ENCODE results near the gene RIOX2. TPM values are rescaled to one million over a fixed set of nuclear protein-coding genes. Genes with fewer than 3 reads are reported as not detected.

Gene RIOX2
- total and polyA plus RNA-seq, 2 of the 13 experiments (the other 11 are each of a cell fraction or from before 2014, with no cell fraction given) = 19.9 to 43.3 TPM

DNA sequence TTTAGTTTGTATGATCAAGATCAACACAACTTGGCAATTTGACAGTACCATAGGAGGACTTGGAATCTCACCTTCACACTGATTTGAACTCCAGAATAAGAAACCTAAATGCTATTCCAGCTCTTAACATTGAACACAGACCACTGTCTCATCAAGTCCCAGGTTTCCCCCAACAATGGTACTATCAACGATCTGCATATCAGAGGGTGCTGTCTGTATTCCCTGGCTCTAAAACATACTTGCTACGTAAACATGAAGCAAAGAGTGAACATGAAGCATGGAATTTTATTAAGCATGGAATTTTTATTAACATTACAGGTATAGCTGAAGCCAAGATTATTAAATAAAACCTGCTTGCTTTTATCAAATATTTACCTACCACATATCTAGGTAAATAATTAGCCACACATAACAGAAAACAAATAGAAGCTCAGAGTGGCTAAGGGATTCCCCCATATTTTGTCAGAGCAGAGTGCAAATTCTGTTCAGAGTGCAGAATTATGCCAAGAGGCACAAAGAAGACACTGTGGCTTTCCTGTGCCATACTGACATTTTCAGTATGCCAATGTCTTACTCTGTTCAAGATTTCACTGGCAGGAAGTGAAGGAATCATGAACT lies 22.2 kb upstream of the RIOX2 start (continued):
- TF ChIP-seq, protein P1, sequence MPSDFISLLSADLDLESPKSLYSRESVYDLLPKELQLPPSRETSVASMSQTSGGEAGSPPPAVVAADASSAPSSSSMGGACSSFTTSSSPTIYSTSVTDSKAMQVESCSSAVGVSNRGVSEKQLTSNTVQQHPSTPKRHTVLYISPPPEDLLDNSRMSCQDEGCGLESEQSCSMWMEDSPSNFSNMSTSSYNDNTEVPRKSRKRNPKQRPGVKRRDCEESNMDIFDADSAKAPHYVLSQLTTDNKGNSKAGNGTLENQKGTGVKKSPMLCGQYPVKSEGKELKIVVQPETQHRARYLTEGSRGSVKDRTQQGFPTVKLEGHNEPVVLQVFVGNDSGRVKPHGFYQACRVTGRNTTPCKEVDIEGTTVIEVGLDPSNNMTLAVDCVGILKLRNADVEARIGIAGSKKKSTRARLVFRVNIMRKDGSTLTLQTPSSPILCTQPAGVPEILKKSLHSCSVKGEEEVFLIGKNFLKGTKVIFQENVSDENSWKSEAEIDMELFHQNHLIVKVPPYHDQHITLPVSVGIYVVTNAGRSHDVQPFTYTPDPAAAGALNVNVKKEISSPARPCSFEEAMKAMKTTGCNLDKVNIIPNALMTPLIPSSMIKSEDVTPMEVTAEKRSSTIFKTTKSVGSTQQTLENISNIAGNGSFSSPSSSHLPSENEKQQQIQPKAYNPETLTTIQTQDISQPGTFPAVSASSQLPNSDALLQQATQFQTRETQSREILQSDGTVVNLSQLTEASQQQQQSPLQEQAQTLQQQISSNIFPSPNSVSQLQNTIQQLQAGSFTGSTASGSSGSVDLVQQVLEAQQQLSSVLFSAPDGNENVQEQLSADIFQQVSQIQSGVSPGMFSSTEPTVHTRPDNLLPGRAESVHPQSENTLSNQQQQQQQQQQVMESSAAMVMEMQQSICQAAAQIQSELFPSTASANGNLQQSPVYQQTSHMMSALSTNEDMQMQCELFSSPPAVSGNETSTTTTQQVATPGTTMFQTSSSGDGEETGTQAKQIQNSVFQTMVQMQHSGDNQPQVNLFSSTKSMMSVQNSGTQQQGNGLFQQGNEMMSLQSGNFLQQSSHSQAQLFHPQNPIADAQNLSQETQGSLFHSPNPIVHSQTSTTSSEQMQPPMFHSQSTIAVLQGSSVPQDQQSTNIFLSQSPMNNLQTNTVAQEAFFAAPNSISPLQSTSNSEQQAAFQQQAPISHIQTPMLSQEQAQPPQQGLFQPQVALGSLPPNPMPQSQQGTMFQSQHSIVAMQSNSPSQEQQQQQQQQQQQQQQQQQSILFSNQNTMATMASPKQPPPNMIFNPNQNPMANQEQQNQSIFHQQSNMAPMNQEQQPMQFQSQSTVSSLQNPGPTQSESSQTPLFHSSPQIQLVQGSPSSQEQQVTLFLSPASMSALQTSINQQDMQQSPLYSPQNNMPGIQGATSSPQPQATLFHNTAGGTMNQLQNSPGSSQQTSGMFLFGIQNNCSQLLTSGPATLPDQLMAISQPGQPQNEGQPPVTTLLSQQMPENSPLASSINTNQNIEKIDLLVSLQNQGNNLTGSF (CRISPR knock-in tag; IDR thresholded peaks at IDR 0.05) = no peak
- TF ChIP-seq ZNF670 (CRISPR knock-in tag; IDR thresholded peaks at IDR 0.05; ENCODE audit: borderline replicate concordance) = no peak
- TF ChIP-seq, protein P2, sequence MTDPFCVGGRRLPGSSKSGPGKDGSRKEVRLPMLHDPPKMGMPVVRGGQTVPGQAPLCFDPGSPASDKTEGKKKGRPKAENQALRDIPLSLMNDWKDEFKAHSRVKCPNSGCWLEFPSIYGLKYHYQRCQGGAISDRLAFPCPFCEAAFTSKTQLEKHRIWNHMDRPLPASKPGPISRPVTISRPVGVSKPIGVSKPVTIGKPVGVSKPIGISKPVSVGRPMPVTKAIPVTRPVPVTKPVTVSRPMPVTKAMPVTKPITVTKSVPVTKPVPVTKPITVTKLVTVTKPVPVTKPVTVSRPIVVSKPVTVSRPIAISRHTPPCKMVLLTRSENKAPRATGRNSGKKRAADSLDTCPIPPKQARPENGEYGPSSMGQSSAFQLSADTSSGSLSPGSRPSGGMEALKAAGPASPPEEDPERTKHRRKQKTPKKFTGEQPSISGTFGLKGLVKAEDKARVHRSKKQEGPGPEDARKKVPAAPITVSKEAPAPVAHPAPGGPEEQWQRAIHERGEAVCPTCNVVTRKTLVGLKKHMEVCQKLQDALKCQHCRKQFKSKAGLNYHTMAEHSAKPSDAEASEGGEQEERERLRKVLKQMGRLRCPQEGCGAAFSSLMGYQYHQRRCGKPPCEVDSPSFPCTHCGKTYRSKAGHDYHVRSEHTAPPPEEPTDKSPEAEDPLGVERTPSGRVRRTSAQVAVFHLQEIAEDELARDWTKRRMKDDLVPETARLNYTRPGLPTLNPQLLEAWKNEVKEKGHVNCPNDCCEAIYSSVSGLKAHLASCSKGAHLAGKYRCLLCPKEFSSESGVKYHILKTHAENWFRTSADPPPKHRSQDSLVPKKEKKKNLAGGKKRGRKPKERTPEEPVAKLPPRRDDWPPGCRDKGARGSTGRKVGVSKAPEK (CRISPR knock-in tag; IDR thresholded peaks at IDR 0.05; ENCODE audit: borderline replicate concordance) = no peak
- TF ChIP-seq XBP1 (CRISPR knock-in tag; IDR thresholded peaks at IDR 0.05) = no peak
- TF ChIP-seq RBM22 (optimal IDR thresholded peaks at IDR 0.05; ENCODE audit: low read length) = no peak
- TF ChIP-seq NR2F2 (IDR thresholded peaks at IDR 0.05; ENCODE audit: borderline replicate concordance, low read depth) = no peak
- TF ChIP-seq TAF15 (IDR thresholded peaks at IDR 0.05; ENCODE audit: low read depth, low read length, poor library complexity, severe bottlenecking) = no peak
- TF ChIP-seq ZFP82 (CRISPR knock-in tag; IDR thresholded peaks at IDR 0.05; ENCODE audit: borderline replicate concordance) = no peak
- TF ChIP-seq TEAD3 (CRISPR knock-in tag; optimal IDR thresholded peaks at IDR 0.05; ENCODE audit: borderline replicate concordance) = peak; percentile 53
- TF ChIP-seq, protein P3, sequence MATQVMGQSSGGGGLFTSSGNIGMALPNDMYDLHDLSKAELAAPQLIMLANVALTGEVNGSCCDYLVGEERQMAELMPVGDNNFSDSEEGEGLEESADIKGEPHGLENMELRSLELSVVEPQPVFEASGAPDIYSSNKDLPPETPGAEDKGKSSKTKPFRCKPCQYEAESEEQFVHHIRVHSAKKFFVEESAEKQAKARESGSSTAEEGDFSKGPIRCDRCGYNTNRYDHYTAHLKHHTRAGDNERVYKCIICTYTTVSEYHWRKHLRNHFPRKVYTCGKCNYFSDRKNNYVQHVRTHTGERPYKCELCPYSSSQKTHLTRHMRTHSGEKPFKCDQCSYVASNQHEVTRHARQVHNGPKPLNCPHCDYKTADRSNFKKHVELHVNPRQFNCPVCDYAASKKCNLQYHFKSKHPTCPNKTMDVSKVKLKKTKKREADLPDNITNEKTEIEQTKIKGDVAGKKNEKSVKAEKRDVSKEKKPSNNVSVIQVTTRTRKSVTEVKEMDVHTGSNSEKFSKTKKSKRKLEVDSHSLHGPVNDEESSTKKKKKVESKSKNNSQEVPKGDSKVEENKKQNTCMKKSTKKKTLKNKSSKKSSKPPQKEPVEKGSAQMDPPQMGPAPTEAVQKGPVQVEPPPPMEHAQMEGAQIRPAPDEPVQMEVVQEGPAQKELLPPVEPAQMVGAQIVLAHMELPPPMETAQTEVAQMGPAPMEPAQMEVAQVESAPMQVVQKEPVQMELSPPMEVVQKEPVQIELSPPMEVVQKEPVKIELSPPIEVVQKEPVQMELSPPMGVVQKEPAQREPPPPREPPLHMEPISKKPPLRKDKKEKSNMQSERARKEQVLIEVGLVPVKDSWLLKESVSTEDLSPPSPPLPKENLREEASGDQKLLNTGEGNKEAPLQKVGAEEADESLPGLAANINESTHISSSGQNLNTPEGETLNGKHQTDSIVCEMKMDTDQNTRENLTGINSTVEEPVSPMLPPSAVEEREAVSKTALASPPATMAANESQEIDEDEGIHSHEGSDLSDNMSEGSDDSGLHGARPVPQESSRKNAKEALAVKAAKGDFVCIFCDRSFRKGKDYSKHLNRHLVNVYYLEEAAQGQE (IDR thresholded peaks at IDR 0.05; ENCODE audit: borderline replicate concordance in 1 of 2, low read depth in 1 of 2, low read length in 2 of 2) = no peak
- TF ChIP-seq SAP130 (CRISPR knock-in tag; IDR thresholded peaks at IDR 0.05; ENCODE audit: low read depth) = peak; percentile 29; the same call in 1 of the 2 replicates
- no peak for TF ChIP-seq ZFP1 (CRISPR knock-in tag; IDR thresholded peaks at IDR 0.05)
- no peak for TF ChIP-seq SRSF4 (IDR thresholded peaks at IDR 0.05; ENCODE audit: low read depth, low read length, poor library complexity, severe bottlenecking)
- TF ChIP-seq EEA1 (CRISPR knock-in tag; IDR thresholded peaks at IDR 0.05; ENCODE audit: borderline replicate concordance) = no peak
- TF ChIP-seq ZBTB8A (CRISPR knock-in tag; IDR thresholded peaks at IDR 0.05; ENCODE audit: borderline replicate concordance, low read depth) = no peak
- TF ChIP-seq, protein P4, sequence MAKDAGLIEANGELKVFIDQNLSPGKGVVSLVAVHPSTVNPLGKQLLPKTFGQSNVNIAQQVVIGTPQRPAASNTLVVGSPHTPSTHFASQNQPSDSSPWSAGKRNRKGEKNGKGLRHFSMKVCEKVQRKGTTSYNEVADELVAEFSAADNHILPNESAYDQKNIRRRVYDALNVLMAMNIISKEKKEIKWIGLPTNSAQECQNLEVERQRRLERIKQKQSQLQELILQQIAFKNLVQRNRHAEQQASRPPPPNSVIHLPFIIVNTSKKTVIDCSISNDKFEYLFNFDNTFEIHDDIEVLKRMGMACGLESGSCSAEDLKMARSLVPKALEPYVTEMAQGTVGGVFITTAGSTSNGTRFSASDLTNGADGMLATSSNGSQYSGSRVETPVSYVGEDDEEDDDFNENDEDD (CRISPR knock-in tag; IDR thresholded peaks at IDR 0.05; ENCODE audit: borderline replicate concordance) = no peak

Measured in HepG2 (cell line).